Thoracic aorta (tissue), 2 donors: ENCODE results near the gene SLC15A1. TPM values are rescaled to one million over a fixed set of nuclear protein-coding genes. Genes with fewer than 3 reads are reported as not detected.
A peak's percentile ranks its signal among the peaks of the same experiment; 100 is the strongest.

Experiments used
- ATAC-seq: fragments of 150-250 bp; one replicate; pipeline ENCODE4 v1.8.0; 2017; ENCODE audit warnings: low read depth; ENCODE audit not compliant: insufficient number of reproducible peaks, low FRiP score
- DNase-seq: peaks from one replicate; pipeline ENCODE4 v3.0.0-alpha.2; 2020; ENCODE audit warnings: low spot score
- H3K27ac ChIP-seq, 2 donors: fragments of 200-600 bp; sonication (generic); 1 replicate in 1 of 2; 2 replicates in 1 of 2; pipeline ENCODE4 v1.5.1; 2016; ENCODE audit warnings: mild to moderate bottlenecking in 2 of 2, moderate library complexity in 2 of 2
- H3K27me3 ChIP-seq: fragments of 200-600 bp; sonication (generic); replicated peaks from 2 replicates; pipeline ENCODE4 v1.6.0; 2016; ENCODE audit warnings: mild to moderate bottlenecking; ENCODE audit not compliant: insufficient read depth
- H3K36me3 ChIP-seq: fragments of 200-600 bp; sonication (generic); one replicate; pipeline ENCODE4 v1.5.1; 2016
- H3K4me1 ChIP-seq, 2 donors: fragments of 200-600 bp; sonication (generic); 1 replicate in 1 of 2; 2 replicates in 1 of 2; pipeline versions ENCODE4 v1.5.1 to v1.6.0; 2016; ENCODE audit warnings: low read depth in 2 of 2, mild to moderate bottlenecking in 1 of 2; ENCODE audit not compliant: control insufficient read depth in 1 of 2
- H3K4me3 ChIP-seq: fragments of 200-600 bp; sonication (generic); 2 replicates; pipeline ENCODE4 v1.5.1; 2016; ENCODE audit warnings: mild to moderate bottlenecking
- H3K9me3 ChIP-seq: fragments of 200-600 bp; sonication (generic); 2 replicates; pipeline ENCODE4 v1.5.1; 2016
- CTCF ChIP-seq: fragments of 200-600 bp; sonication (generic); IDR thresholded peaks from one replicate; pipeline ENCODE4 v1.5.1; 2019; ENCODE audit warnings: antibody characterized with exemption
- total RNA-seq, 2 donors: library from RNA; depleted of rRNA; stranded (reverse); fragments of >200 nt; gene quantifications; one replicate each; pipeline versions ENCODE4 v1.1.0 to v1.2.3, GENCODE V29; 2016

The SLC15A1 gene
- total RNA-seq, 2 donors from 2014 or later = not detected

DNA sequence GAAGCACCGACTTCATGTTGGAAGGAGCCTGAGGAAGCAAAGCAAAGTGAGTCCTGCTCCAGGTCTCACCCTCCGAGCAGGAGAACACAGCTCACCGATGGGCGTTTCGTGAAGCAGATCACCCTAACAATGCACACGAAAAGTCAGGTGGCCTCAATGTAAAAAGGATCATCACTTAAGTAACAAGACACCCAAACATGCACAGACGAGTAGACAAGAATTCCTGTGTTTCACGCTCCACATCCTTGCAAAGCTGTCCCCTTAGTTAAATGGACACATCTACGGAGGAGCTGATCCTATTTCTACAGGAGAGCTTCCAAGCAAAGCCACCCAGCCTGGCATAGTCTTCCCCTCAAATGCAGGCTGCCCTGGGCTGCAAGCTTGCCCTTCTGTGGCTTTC, 66.2 kb downstream of the SLC15A1 start:
- no peaks in the 10 kb centered on the region for H3K27me3 ChIP-seq

GRCh38 chr13:98685146-98685545, 67.3 kb downstream of the SLC15A1 start:
- TF ChIP-seq CTCF = no peak
- ATAC-seq = no peak
- Histone ChIP-seq H3K4me3 (no peak overlapping the region), H3K9me3 (no peaks in the 10 kb centered on the region), H3K27ac (no peak overlapping the region), H3K4me1 (no peaks in the 10 kb centered on the region), H3K27me3 (no peaks in the 10 kb centered on the region), H3K36me3 (no peaks in the 10 kb centered on the region)
- no peak for DNase-seq

More for the DNA sequence above, 66.2 kb downstream of the SLC15A1 start:
- no peaks in the 10 kb centered on the region for H3K9me3 ChIP-seq
- no peak for ATAC-seq
- no peak overlapping the region for H3K27ac ChIP-seq
- no peak for DNase-seq
- H3K4me1 ChIP-seq = no peaks in the 10 kb centered on the region
- TF ChIP-seq CTCF = no peak
- H3K36me3 ChIP-seq = no peaks in the 10 kb centered on the region
- H3K4me3 ChIP-seq = no peak overlapping the region

GRCh38 chr13:98681049-98681448, 71.4 kb downstream of the SLC15A1 start:
- H3K4me3 ChIP-seq = no peak overlapping the region
- ATAC-seq (no peak), DNase-seq (no peak)
- TF ChIP-seq CTCF = no peak
- H3K27ac ChIP-seq = no peak overlapping the region
- H3K9me3 ChIP-seq = no peaks in the 10 kb centered on the region
- no peaks in the 10 kb centered on the region for H3K27me3 ChIP-seq
- peaks cover 4 to 15% of the 10 kb centered on the region in 2 donors for H3K4me1 ChIP-seq
- no peaks in the 10 kb centered on the region for H3K36me3 ChIP-seq

DNA sequence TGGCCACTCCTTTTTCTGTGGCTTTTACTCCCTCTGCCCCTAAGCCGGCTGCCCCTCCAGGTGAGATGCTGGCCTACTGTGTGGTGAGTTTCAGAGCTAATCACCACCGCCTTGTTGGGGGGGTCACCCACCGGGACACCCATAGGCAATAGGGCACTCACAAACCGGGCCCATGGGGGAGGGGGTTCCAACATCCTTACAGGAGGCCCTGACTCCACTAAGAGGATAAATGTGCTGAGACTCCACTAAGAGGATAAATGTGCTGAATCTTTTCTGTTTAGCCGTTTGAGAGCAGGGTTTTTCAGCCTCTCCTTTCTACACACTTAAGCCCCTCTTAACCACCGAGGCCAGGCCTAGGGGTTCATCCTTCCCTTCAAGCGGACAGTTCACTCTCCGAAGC, 73.7 kb downstream of the SLC15A1 start:
- H3K4me1 ChIP-seq = peaks cover 4 to 15% of the 10 kb centered on the region in 2 donors
- no peak for DNase-seq
- no peak overlapping the region for H3K4me3 ChIP-seq
- H3K27me3 ChIP-seq = no peaks in the 10 kb centered on the region
- H3K9me3 ChIP-seq = no peaks in the 10 kb centered on the region
- TF ChIP-seq CTCF = no peak
- no peaks in the 10 kb centered on the region for H3K36me3 ChIP-seq
- H3K27ac ChIP-seq = no peak overlapping the region
- no peak for ATAC-seq

DNA sequence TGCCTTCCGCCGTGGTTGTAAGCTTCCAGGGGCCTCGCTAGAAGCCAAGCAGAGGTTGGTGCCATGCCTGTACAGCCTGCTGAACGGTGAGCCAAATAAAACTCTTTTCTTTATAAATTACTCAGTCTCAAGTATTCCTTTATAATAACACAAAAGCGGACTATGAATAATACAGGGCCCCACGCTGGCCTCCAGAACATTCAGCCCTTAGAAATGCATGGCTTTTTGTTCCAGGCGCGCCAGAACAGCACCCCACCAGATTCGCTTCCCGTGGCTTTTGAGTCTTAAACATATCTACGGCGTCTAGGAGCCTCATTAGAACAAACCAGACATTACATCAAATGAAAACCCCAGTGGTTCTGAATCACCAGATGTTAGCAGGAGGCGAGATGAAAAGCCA, 75.1 kb downstream of the SLC15A1 start:
- H3K9me3 ChIP-seq = no peaks in the 10 kb centered on the region

More for the DNA sequence above, 75.1 kb downstream of the SLC15A1 start:
- no peak for TF ChIP-seq CTCF
- Histone ChIP-seq H3K4me1 (peaks cover 4 to 22% of the 10 kb centered on the region in 2 donors), H3K27ac (peak overlapping the region; percentile 40 to 85), H3K36me3 (no peaks in the 10 kb centered on the region), H3K27me3 (no peaks in the 10 kb centered on the region), H3K4me3 (peak overlapping the region; percentile 46)
- DNase-seq (no peak), ATAC-seq (peak; percentile 61)
